ENCODE results near the gene PLEKHA5.
"Not testable (repeated sequence)": the region's sequence is repeated elsewhere in the genome, so short reads cannot be mapped to it uniquely, and the experiment has no call there.

DNA sequence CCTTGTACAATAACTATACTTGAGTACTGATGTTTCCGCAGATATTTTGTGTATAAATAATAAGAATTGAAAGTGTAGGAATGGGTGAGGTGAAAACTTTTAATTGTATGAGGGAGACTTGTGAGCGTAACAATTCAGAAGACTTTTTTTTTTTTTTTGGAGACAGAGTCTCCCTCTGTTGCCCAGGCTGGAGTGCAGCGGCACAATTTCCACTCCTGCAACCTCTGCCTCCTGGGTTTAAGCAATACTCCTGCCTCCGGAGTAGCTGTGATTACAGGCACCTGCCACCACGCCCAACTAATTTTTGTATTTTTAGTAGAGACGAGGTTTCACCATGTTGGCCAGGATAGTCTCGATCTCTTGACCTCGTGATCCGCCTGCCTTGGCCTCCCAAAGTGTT, 40.8 kb downstream of the PLEKHA5 start:
- not testable (repeated sequence) for TF ChIP-seq POLR2A (IDR thresholded peaks at IDR 0.05)
- TF ChIP-seq, protein P1, sequence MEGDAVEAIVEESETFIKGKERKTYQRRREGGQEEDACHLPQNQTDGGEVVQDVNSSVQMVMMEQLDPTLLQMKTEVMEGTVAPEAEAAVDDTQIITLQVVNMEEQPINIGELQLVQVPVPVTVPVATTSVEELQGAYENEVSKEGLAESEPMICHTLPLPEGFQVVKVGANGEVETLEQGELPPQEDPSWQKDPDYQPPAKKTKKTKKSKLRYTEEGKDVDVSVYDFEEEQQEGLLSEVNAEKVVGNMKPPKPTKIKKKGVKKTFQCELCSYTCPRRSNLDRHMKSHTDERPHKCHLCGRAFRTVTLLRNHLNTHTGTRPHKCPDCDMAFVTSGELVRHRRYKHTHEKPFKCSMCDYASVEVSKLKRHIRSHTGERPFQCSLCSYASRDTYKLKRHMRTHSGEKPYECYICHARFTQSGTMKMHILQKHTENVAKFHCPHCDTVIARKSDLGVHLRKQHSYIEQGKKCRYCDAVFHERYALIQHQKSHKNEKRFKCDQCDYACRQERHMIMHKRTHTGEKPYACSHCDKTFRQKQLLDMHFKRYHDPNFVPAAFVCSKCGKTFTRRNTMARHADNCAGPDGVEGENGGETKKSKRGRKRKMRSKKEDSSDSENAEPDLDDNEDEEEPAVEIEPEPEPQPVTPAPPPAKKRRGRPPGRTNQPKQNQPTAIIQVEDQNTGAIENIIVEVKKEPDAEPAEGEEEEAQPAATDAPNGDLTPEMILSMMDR (IDR thresholded peaks at IDR 0.05): not testable (repeated sequence)

Data from heart left ventricle (tissue), 13 donors.